Lung (tissue), 12 donors: ENCODE data around the gene EDEM3. TPM values are rescaled to one million over a fixed set of nuclear protein-coding genes. Genes with fewer than 3 reads are reported as not detected.

Experiments
- ATAC-seq: fragments of 200-7000 bp; cut with Tn5 transposase; one replicate; pipeline ENCODE4 v1.9.1; 2020; ENCODE audit warnings: moderate number of reproducible peaks; ENCODE audit not compliant: insufficient read depth, low FRiP score
- DNase-seq, 3 donors: peaks; one replicate each; pipeline ENCODE4 v3.0.0-alpha.2; 2013 to 2017
- H3K27ac ChIP-seq, 2 donors: one replicate each; pipeline ENCODE4 v1.5.1; 2013; ENCODE audit warnings: mild to moderate bottlenecking in 2 of 2, moderate library complexity in 2 of 2, control low read depth in 1 of 2, inconsistent platforms in 1 of 2, low read depth in 1 of 2, low read length in 1 of 2
- H3K27me3 ChIP-seq, 3 donors: one replicate each; pipeline ENCODE4 v1.5.1; 2013; ENCODE audit warnings: low read length in 2 of 3; ENCODE audit not compliant: control insufficient read depth in 3 of 3, insufficient read depth in 3 of 3
- H3K36me3 ChIP-seq, 4 donors: one replicate each; pipeline ENCODE4 v1.5.1; 2013; ENCODE audit warnings: low read length in 4 of 4, mild to moderate bottlenecking in 1 of 4, moderate library complexity in 1 of 4; ENCODE audit not compliant: control insufficient read depth in 4 of 4, insufficient read depth in 4 of 4
- H3K4me1 ChIP-seq, 5 donors: one replicate each; pipeline ENCODE4 v1.5.1; 2013; ENCODE audit warnings: low read length in 5 of 5, mild to moderate bottlenecking in 2 of 5, moderate library complexity in 1 of 5; ENCODE audit not compliant: control insufficient read depth in 5 of 5, insufficient read depth in 5 of 5
- H3K4me3 ChIP-seq: one replicate; pipeline ENCODE4 v1.5.1; 2013; ENCODE audit warnings: mild to moderate bottlenecking, control low read depth, moderate library complexity
- H3K9ac ChIP-seq, 2 donors: one replicate each; pipeline ENCODE4 v1.5.1; 2013; ENCODE audit warnings: low read length in 2 of 2, control low read depth in 1 of 2; ENCODE audit not compliant: insufficient read depth in 1 of 2
- H3K9me3 ChIP-seq, 4 donors: one replicate each; pipeline ENCODE4 v1.5.1; 2013; ENCODE audit warnings: low read length in 3 of 4, mild to moderate bottlenecking in 1 of 4, moderate library complexity in 1 of 4; ENCODE audit not compliant: control insufficient read depth in 4 of 4, insufficient read depth in 3 of 4
- WGBS, 2 donors: extraction: QIAGEN DNeasy Blood & Tissue Kit; methylation state at CpG; one replicate each; pipeline ENCODE4 v1.1.7; 2013; 5-methylcytosine and 5-hydroxymethylcytosine counted together
- polyA plus RNA-seq, 2 donors: library from polyadenylated mRNA; stranded (reverse); fragments of 200-250 nt; gene quantifications; one replicate each; pipeline ENCODE4 v1.2.1, GENCODE V29; 2013
- total RNA-seq, 2 donors: library from RNA; depleted of rRNA in 1 of 2; stranded (reverse); fragments of >200 nt in 1 of 2; gene quantifications; one replicate each; pipeline ENCODE4 v1.2.1, GENCODE V29; 2014 to 2021
- TF ChIP-seq, protein P1 (sequence below): IDR thresholded peaks from 2 replicates; pipeline ENCODE4 v1.5.1; 2012; ENCODE audit warnings: mild to moderate bottlenecking; ENCODE audit errors: control extremely low read depth, extremely low read depth
- donor health status: control.
- donor health status: control.
- donor health status: Bipolar disorder and iron deficiency.
- donor health status: healthy.
- donor health status: DM: yes; HTN: yes; CAD: no.

Gene EDEM3
- total and polyA plus RNA-seq, 4 donors: 12.2 to 54.9 (median 21.1) TPM

DNA sequence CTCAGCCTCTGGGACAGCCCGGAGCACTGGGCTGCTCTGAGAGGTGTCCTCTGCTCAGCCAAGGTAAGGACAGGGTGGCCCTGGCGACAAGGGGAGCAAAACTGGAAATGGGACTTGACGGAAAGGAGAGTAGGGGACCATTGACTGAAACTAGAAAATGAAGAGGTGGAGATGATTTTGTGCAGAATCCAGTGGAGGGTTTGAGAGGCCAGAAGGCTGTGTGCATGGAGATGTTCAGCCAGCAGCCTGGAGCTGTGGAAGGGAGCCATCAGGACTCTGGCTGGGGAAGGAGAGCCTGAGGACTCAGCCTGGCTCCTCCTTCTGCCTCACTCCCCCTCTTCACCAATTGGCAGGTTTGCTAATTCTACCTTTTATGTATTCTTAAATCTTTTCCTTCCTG is 114.2 kb downstream of the EDEM3 start:
- Histone ChIP-seq H3K4me3 (no peak overlapping the region), H3K27ac (no peak overlapping the region), H3K9me3 (no peaks in the 10 kb centered on the region), H3K27me3 (no peaks in the 10 kb centered on the region), H3K9ac (no peak overlapping the region), H3K4me1 (no peaks in the 10 kb centered on the region), H3K36me3 (no peaks in the 10 kb centered on the region)
- DNase-seq (no peak), ATAC-seq (no peak)
- TF ChIP-seq, protein P1, sequence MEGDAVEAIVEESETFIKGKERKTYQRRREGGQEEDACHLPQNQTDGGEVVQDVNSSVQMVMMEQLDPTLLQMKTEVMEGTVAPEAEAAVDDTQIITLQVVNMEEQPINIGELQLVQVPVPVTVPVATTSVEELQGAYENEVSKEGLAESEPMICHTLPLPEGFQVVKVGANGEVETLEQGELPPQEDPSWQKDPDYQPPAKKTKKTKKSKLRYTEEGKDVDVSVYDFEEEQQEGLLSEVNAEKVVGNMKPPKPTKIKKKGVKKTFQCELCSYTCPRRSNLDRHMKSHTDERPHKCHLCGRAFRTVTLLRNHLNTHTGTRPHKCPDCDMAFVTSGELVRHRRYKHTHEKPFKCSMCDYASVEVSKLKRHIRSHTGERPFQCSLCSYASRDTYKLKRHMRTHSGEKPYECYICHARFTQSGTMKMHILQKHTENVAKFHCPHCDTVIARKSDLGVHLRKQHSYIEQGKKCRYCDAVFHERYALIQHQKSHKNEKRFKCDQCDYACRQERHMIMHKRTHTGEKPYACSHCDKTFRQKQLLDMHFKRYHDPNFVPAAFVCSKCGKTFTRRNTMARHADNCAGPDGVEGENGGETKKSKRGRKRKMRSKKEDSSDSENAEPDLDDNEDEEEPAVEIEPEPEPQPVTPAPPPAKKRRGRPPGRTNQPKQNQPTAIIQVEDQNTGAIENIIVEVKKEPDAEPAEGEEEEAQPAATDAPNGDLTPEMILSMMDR: no peak
- WGBS, 2 donors: 94 to 96% methylated on average over 3 of the region's 3 CpGs

Other genes with a start within 250 kb of the EDEM3 start
- gene NIBAN1, start 219.7 kb upstream of the EDEM3 start, total RNA-seq: 10 to 100 TPM; 25.9 to 38.5 TPM
- gene NIBAN1, start 219.7 kb upstream of the EDEM3 start, polyA plus RNA-seq: 10 to 100 TPM in 1 of 2 donors, 1 to 10 TPM in 1; 7.5 to 28.8 TPM